Measurements from ENCODE around the gene C3orf52.

The C3orf52 gene

DNA sequence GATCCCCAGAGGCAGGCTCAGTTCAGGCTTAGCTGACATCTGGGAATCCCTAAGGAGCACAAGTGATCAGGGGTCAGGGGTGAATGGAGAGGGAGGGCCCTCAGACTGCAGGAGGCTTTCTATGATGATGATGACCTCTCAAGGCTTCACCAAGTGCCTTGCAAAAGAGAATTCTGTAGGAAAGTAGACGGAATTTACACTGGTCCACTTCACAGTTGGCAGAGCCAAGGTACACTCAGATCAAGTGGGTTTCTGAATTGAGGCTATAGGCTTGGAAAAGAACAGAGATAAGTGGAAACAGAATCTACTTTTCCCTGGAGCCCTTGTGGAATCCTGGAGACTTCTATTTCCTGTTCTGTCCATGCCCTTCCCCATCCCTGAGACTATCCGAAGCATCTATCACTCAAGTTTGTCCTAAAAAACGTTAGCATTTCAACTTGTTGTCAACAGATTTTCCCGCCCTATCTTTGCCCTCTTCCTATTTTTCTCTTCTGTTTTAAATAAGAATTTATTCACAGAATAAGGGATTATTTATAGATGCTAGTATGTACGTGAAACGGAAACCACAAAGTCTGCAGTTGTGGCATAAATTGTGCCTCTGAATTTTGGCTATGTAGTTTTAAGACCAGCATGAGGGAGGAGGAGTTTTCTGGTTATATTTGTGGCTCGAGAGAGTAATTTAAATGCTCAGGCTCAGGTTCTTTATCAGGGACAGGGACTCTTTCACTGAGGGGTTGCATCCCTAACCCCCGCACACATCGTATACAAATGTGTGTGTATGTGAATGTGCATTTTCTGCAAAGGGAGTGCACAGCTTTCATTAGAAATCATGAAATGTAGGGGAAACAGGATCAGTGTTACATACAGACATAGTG, 34.0 kb downstream of the C3orf52 start:
- no peak for DNase-seq

DNA sequence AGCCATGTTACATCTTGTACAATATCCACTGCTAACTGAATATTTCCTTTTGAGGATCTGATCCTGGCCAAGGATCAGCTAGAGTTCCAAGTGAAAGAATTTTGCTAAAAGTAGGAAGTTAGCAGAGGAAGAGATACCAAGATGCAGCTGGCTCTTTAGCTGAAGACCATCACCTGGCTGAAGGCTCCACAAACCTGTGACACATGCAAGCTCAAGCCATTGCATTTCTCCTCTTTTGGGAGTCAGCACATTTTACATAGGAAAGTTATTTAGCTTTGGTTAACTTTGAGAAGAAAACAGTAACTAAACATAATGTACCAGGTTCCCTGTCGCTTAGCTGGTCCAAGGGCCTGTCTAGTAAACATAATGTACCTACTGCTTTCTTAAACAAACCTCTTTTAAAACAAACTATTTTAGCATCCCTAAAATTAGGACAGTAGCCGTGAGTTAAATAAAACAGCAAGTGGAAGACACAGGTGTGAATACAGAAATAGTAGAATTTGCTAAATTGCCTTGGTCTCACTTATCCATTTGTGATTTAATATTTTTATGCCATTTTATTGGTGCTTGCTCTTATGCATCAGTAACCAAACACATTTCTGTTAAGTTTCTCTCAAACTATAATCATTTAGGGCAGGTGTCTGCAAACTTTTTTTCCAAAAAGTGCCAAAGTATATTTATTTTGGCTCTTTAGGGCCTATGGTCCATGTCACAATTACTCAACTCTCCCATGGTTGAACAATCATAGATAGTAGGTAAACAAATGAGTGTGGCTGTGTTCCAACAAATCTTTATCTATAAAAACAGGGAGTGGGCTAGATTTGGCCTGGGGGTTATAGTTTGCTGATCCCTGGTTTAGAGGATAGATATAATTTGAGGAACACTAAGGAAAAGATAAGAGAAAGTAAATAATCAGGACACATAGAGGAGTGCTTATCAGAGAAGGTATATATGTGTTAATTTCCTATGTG, 35.7 kb downstream of the C3orf52 start:
- no peak for DNase-seq

- DNase-seq = no peak
Observed at GRCh38 chr3:112122870-112123269, 36.7 kb downstream of the C3orf52 start.

DNA sequence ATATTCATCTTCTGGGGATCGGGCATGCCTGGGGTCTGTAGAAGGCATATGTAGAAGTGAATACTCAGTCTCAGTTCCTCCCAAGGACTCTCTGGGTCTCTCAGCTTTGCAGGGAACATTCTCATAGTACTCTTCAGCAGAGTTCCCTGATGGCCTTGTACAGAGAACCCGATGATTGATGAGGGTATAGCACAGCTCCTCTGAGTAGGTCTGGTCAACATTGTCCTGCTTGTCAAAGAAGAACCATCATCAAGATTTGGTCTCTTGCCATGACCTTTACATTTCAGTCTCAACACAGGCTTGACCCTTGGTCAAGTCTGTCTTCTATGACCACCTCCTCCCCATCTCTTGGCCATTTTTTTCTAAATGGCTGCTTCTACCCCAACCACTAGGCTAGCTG, 37.4 kb downstream of the C3orf52 start:
- DNase-seq = no peak

GRCh38 chr3:112124907-112125607, 38.9 kb downstream of the C3orf52 start:
- no peak for DNase-seq

- DNase-seq = no peak
Observed at GRCh38 chr3:112126511-112126911, 40.3 kb downstream of the C3orf52 start.

GRCh38 chr3:112127522-112128494, 41.6 kb downstream of the C3orf52 start:
- DNase-seq = no peak

GRCh38 chr3:112128843-112129727, 42.9 kb downstream of the C3orf52 start:
- peak; percentile 54 for DNase-seq

DNA sequence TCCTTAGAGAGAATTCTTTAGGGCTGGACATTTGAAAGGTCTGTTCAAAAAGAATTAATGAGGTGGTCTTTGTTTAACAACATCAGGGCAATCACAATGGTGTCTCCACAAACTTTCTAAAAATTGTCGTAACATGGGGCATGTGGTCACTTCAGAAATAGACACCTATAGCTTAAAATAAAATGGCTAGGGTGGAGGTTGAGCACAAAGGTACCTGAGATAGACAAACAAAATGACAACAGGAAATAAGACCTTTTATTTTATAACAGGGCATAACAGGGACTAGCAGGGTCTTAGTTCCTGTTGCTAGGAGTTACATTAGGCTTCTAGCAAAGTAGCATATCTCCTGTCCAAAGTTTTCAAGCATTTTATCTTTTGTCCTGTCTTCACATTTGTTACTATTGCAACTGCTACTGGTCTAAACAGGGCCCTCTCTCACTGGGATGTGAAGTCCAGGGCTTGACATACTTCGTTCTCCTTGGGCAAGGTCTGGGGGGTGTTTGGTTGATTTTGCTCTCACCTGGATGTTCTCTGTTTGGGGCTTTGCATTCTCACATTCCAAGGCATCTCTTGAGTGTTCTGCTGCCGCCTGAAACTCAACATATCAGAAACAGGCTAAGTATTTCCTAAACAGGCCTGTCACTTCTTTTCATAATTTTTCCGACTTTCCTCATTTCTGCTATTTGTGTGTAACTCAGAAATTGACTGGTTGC, 43.9 kb downstream of the C3orf52 start:
- DNase-seq = no peak

DNA sequence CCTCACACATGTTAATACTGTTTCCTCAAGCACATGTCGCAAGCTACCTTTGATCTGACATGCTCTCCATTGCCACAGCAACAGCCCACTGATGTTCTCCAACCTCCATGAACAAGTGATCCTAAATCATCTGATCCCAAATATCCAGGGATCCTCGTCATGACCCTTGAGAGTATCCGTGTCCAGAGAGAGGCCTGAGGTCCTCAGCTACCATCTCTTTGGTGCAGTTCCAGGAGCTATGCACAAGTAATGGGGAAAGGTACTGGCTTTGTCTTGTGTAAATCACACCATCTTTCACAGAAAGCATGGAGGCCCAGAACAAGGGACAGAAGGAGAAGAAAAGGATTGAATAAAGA, 44.4 kb downstream of the C3orf52 start:
- DNase-seq = no peak

DNA sequence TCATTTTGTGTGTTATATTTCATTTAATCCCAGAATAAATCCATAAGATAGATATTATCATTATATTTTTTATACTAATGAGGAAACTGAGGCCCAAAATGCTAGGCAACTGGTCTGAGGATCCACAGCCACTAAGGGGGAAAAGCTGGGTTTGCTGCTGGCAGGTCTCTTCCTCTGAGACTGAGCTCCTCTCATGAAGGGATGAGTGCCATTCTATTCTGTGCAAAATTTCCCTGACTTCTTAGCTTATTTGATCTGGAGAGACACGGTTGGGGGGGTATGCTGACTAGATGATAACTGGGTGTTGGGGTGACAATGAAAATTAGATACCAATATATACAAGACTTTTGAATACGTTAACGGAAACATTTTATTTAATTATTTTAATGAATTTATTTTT, 44.9 kb downstream of the C3orf52 start:
- no peak for DNase-seq

- no peak for DNase-seq
Observed at GRCh38 chr3:112132088-112132487, 45.9 kb downstream of the C3orf52 start.

- no peak for DNase-seq
Observed at GRCh38 chr3:112132554-112132953, 46.4 kb downstream of the C3orf52 start.

DNA sequence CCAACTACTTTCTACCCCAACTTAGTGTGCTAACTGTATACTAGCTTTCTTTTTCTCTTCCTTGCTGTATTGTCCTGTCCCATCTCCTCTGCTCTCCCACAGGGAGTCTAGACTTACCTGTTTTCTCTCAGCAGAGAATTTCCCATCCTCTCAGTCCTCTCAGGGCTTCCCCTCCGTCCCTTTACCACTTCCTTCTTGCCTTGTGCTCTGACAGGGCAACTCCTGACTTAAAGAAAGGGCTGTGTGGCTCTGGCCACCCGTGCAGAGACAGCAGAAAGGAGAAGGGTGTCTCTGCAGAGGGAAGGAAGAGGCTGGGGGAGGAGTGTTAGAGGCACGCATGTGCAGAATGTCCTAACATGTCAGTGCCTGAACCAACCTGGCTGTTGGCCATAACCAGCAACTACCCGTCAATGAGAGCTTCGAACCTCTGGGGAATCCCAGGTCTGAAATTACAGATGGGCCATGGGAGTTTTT, 46.8 kb downstream of the C3orf52 start, which contains the start of gene GCSAM:
Gene GCSAM, minus strand, starts transcription at position 274 of the 474 bp plus-strand sequence. Its CDS starts 128 bp downstream, at position 146.
- peak; percentile 64 for DNase-seq

DNA sequence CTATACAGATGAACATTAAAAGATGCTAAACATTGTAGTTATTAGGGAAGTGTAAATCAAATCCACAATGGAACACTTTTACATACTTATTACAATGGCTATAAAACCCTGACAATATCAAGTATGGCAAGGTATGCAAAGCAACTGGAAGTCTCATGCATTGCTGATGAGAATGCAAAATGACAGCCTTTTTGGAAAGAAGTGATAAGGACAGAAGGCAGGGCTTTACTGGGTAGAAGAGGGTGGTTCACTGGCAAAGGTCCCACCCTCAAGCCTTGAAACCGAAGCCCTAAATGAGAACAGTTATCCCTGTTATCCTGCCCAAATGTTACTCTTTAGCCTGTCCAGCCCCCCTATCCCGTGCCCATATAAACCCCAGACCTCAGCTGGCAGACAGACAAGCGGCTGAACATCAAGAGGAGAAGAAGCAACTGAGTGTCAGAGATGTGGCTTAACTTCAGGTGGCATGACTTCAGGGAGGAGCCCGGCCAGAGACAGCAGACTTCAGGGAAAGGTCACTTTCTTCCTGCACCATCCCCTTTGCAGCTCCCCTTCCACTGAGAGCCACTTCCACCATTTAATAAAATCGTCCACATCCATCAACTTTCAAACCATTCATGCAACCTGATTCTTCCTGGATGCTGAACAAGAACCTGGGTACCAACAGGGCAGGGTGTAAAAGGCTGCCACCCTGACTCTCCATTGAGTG, 47.6 kb downstream of the C3orf52 start:
- no peak for DNase-seq

- no peak for DNase-seq
Observed at GRCh38 chr3:112134335-112135124, 48.3 kb downstream of the C3orf52 start.

DNA sequence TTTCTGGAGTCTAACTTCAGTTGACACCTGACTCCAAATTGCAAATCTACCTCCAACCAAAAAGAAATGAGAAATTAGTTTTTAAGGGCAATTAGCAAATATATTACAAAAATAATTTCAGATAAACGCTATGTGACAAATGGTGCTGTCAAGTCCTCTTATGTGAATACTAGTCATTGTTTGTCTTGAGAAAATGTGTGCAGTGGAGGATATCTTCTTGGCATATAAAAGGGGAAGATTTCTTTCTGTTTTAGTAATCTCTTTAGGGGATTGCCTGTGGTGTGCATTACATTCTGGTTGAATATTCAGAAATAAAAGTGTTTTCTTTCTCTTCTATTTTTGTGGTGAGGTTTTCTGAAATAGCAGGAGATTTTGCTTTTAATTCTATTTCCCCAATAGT, 49.9 kb downstream of the C3orf52 start:
- no peak for DNase-seq

DNA sequence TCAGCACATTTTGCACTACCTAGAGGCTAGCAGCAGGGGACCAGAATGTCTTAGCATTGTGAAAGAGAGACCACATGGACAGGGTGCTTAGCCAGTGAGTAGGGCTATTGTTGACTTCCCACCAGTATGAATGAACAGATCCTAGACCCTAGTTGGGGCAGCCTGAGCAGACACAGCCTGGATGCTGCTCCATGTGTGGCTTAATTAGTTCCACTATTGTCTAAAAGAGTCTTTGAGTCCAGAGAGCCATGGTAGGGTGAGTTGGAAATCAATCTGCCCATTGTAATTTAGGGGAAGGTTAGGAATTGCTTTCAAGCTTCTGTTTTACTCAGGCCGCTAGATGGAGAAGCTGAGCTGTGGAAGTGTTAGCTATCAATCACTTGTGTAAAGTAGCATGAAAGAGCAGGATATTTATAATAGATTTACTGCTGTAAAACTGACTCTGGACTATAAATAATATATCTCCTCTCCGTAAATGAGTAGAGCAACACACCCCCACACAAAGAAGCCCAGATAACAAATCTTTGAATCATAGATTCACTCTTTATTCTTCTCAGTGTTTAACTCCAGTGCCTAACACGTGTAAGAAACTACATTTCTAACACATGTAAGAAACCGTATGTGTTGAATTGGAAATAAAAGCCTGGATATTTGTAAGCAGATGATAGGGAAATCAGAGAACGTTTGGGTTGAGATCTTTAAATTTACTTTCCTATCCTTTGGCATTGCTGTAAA, 50.9 kb downstream of the C3orf52 start:
- no peak for DNase-seq

Data from activated T-cell treated with anti-CD3 and anti-CD28 coated beads, Interleukin-2, amount 50 U/mL, for 1 hour (primary cell).